HCT116 (cell line): ENCODE results near the gene GCNT2. TPM values are rescaled to one million over a fixed set of nuclear protein-coding genes. Genes with fewer than 3 reads are reported as not detected.

Experiments
- ATAC-seq: fragments of 200-7000 bp; cut with Tn5 transposase; 2 replicates; pipeline ENCODE4 v1.9.1; 2020; ENCODE audit warnings: mild to moderate bottlenecking, moderate library complexity
- BruUV-seq: library from RNA; stranded (reverse); fragments of 400-500 nt; replicated peaks from 2 replicates; lab custom pipeline; 2021; lab: Mats Ljungman, UMichigan
- CTCF ChIA-PET: fragments of 300-600 bp; sonication (Branson Sonifier 250); formaldehyde crosslinking; loops from one replicate; lab custom pipeline; 2021; ENCODE audit warnings: antibody characterized with exemption; lab: Charles Lee
- POLR2A ChIA-PET: fragments of 300-600, 350-600 bp; sonication (Branson Sonifier 250); formaldehyde crosslinking; loops from one replicate; lab custom pipeline; 2021; ENCODE audit warnings: antibody characterized with exemption; lab: Charles Lee
- RAD21 ChIA-PET, 2 experiments: fragments of 300-600 bp; sonication (Branson Sonifier 250); formaldehyde crosslinking; loops; one replicate each; lab custom pipeline; 2023; ENCODE audit warnings: low total read pairs in 2 of 2; ENCODE audit not compliant: uncharacterized antibody in 2 of 2, unreplicated experiment in 2 of 2, low non-redundant PET in 1 of 2; lab: Charles Lee
- DNase-seq: peaks from one replicate; pipeline ENCODE4 v3.0.0-alpha.2; 2010; ENCODE audit warnings: low read depth, low spot score
- H2AFZ ChIP-seq: fragments of 200-600 bp; shearing (Covaris generic), sonication (generic); 2 replicates; pipeline ENCODE4 v1.6.1; 2017; ENCODE audit warnings: low read depth, mixed run types, mixed read lengths, antibody characterized with exemption, low read length; ENCODE audit not compliant: poor library complexity, severe bottlenecking
- H3K27ac ChIP-seq: 2 replicates; pipeline ENCODE4 v1.5.1; 2012; ENCODE audit warnings: low read depth, low read length
- H3K27me3 ChIP-seq: fragments of 200-600 bp; sonication (generic); 2 replicates; pipeline ENCODE4 v1.6.1; 2016; ENCODE audit warnings: mixed run types, low read length, mixed read lengths; ENCODE audit not compliant: insufficient read depth
- H3K36me3 ChIP-seq, 2 experiments: fragments of 200-500 bp in 1 of 2; fragments of 200-600 bp in 1 of 2; sonication (Bioruptor generic) in 1 of 2; sonication (generic) in 1 of 2; 2 replicates each; pipeline versions ENCODE4 v1.5.1 to v1.6.1; 2014 to 2016; ENCODE audit warnings: low read length in 2 of 2, inconsistent platforms in 1 of 2, mixed read lengths in 1 of 2, mixed run types in 1 of 2; ENCODE audit not compliant: insufficient read depth in 2 of 2, control insufficient read depth in 1 of 2
- H3K4me1 ChIP-seq, 2 experiments: fragments of 200-600 bp in 1 of 2; sonication (generic) in 1 of 2; 2 replicates each; pipeline versions ENCODE4 v1.5.1 to v1.6.1; 2012 to 2017; ENCODE audit warnings: low read length in 2 of 2, inconsistent platforms in 1 of 2, mild to moderate bottlenecking in 1 of 2, mixed read lengths in 1 of 2, mixed run types in 1 of 2, moderate library complexity in 1 of 2; ENCODE audit not compliant: insufficient read depth in 2 of 2, control insufficient read depth in 1 of 2
- H3K4me2 ChIP-seq: fragments of 200-600 bp; sonication (generic); 2 replicates; pipeline ENCODE4 v1.6.1; 2017; ENCODE audit warnings: mixed run types, low read length, mixed read lengths
- H3K4me3 ChIP-seq, 2 experiments: fragments of 200-600 bp in 1 of 2; sonication (generic) in 1 of 2; replicated peaks in 1 of 2; 2 replicates each; pipeline ENCODE4 v1.5.1; 2011 to 2016; ENCODE audit warnings: low read length in 2 of 2, control low read depth in 1 of 2, low read depth in 1 of 2, mild to moderate bottlenecking in 1 of 2, mixed read lengths in 1 of 2, mixed run types in 1 of 2
- H3K79me2 ChIP-seq: fragments of 200-600 bp; sonication (generic); 2 replicates; pipeline ENCODE4 v1.6.1; 2017; ENCODE audit warnings: mild to moderate bottlenecking, mixed run types, low read length, moderate library complexity, mixed read lengths; ENCODE audit not compliant: insufficient read depth
- H3K9ac ChIP-seq: fragments of 200-600 bp; sonication (generic); 2 replicates; pipeline ENCODE4 v1.6.1; 2016; ENCODE audit warnings: low read length, mixed read lengths
- H3K9me2 ChIP-seq: fragments of 200-600 bp; sonication (generic), shearing (Covaris generic); 2 replicates; pipeline ENCODE4 v1.6.1; 2017; ENCODE audit warnings: mixed run types, mild to moderate bottlenecking, moderate library complexity; ENCODE audit not compliant: insufficient read depth
- H3K9me3 ChIP-seq, 2 experiments: fragments of 200-500 bp in 1 of 2; fragments of 200-600 bp in 1 of 2; sonication (Bioruptor generic) in 1 of 2; sonication (generic) in 1 of 2; 2 replicates each; pipeline ENCODE4 v1.6.1; 2014 to 2017; ENCODE audit warnings: low read length in 2 of 2, mixed read lengths in 2 of 2, inconsistent platforms in 1 of 2, low read depth in 1 of 2, mild to moderate bottlenecking in 1 of 2, mixed run types in 1 of 2, moderate library complexity in 1 of 2; ENCODE audit not compliant: control insufficient read depth in 1 of 2, insufficient read depth in 1 of 2
- H4K20me1 ChIP-seq: fragments of 200-600 bp; sonication (generic), shearing (Covaris generic); 2 replicates; pipeline ENCODE4 v1.6.1; 2017; ENCODE audit warnings: mixed run types, mild to moderate bottlenecking, moderate library complexity; ENCODE audit not compliant: insufficient read depth
- CBX3 ChIP-seq: IDR thresholded peaks from 2 replicates; pipeline ENCODE4 v1.6.1; 2012; ENCODE audit warnings: low read depth
- CEBPB ChIP-seq: IDR thresholded peaks from 2 replicates; pipeline ENCODE4 v1.6.1; 2012; ENCODE audit warnings: low read depth
- CTCF ChIP-seq, 3 experiments: fragments of 200-600 bp in 1 of 3; sonication (generic) in 1 of 3; IDR thresholded peaks in 2 of 3; conservative IDR thresholded peaks in 1 of 3; 2 replicates each; pipeline ENCODE4 v1.5.1; 2012 to 2017; ENCODE audit warnings: low read depth in 2 of 3, low read length in 2 of 3, antibody characterized with exemption in 1 of 3, borderline replicate concordance in 1 of 3, control low read depth in 1 of 3, mild to moderate bottlenecking in 1 of 3, mixed read lengths in 1 of 3, mixed run types in 1 of 3, moderate library complexity in 1 of 3; ENCODE audit not compliant: insufficient read depth in 1 of 3
- EGR1 ChIP-seq: IDR thresholded peaks from 2 replicates; pipeline ENCODE4 v1.6.1; 2012; ENCODE audit warnings: low read depth
- EZH2phosphoT487 ChIP-seq: fragments of 200-600 bp; IDR thresholded peaks from 2 replicates; pipeline ENCODE4 v1.6.1; 2018; ENCODE audit warnings: antibody characterized with exemption, borderline replicate concordance
- JUND ChIP-seq: IDR thresholded peaks from 2 replicates; pipeline ENCODE4 v1.6.1; 2012
- POLR2A ChIP-seq: IDR thresholded peaks from 2 replicates; pipeline ENCODE4 v1.7.0; 2011; ENCODE audit warnings: borderline replicate concordance; ENCODE audit not compliant: insufficient read depth, insufficient read length; ENCODE audit errors: extremely low read depth
- RAD21 ChIP-seq: IDR thresholded peaks from 2 replicates; pipeline ENCODE4 v1.6.1; 2012; ENCODE audit warnings: low read depth, mild to moderate bottlenecking
- SIN3A ChIP-seq: IDR thresholded peaks from 2 replicates; pipeline ENCODE4 v1.6.1; 2012; ENCODE audit warnings: low read depth
- TCF7L2 ChIP-seq: IDR thresholded peaks from 2 replicates; pipeline ENCODE4 v1.7.0; 2011; ENCODE audit warnings: borderline replicate concordance, inconsistent platforms; ENCODE audit not compliant: insufficient read depth, insufficient read length; ENCODE audit errors: extremely low read depth
- YY1 ChIP-seq: IDR thresholded peaks from 2 replicates; pipeline ENCODE4 v1.6.1; 2011; ENCODE audit warnings: low read length, low read depth, moderate library complexity, mild to moderate bottlenecking; ENCODE audit not compliant: insufficient replicate concordance; ENCODE audit errors: extremely low read depth
- ZFX ChIP-seq: fragments of 450-650 bp; IDR thresholded peaks from 2 replicates; pipeline ENCODE4 v1.6.1; 2017
- ZNF274 ChIP-seq: fragments of 200-500 bp; sonication (Bioruptor generic); IDR thresholded peaks from 2 replicates; pipeline ENCODE4 v1.6.1; 2014; ENCODE audit warnings: mild to moderate bottlenecking, low read depth, low read length, inconsistent platforms
- intact Hi-C: fragments of 100-400 bp; cut with micrococcal nuclease; formaldehyde crosslinking; loops from 2 replicates; pipeline ENCODE4 v1.10.0; 2022
- total RNA-seq: library from RNA; stranded (reverse); gene quantifications from one replicate; pipeline ENCODE4 v1.2.1, GENCODE V29; 2021; ENCODE audit not compliant: unreplicated experiment
- TF ChIP-seq, protein P1 (sequence below): IDR thresholded peaks from 2 replicates; pipeline ENCODE4 v1.6.1; 2012
- TF ChIP-seq, protein P2 (sequence below): IDR thresholded peaks from 2 replicates; pipeline ENCODE4 v1.6.1; 2011; ENCODE audit warnings: mild to moderate bottlenecking, low read length, moderate library complexity; ENCODE audit not compliant: insufficient replicate concordance; ENCODE audit errors: extremely low read depth
- TF ChIP-seq, protein P3 (sequence below): IDR thresholded peaks from 2 replicates; pipeline ENCODE4 v1.6.1; 2012; ENCODE audit warnings: low read depth

GCNT2 gene
- total RNA-seq, 1 experiment from 2014 or later, result 0.74 TPM

GRCh38 chr6:10591422-10592160, 70.4 kb downstream of the GCNT2 start:
- no peak for DNase-seq
- ChIA-PET CTCF (no interaction called here), POLR2A (no interaction called here), RAD21 (no interaction called here)
- H4K20me1 ChIP-seq, result no peaks in the 10 kb centered on the region
- H3K4me3 ChIP-seq, result no peak overlapping the region
- H3K9me3 ChIP-seq, result no peaks in the 10 kb centered on the region
- no peak overlapping the region for H3K4me2 ChIP-seq
- H3K9me2 ChIP-seq, result no peaks in the 10 kb centered on the region
- BruUV-seq, result no TSS peak
- no peak overlapping the region for H3K9ac ChIP-seq
- H3K79me2 ChIP-seq, result no peaks in the 10 kb centered on the region
- H3K27me3 ChIP-seq, result no peaks in the 10 kb centered on the region
- intact Hi-C loops, result no loop called here
- H3K36me3 ChIP-seq, result no peaks in the 10 kb centered on the region
- peaks cover 0 to 4% of the 10 kb centered on the region in 2 experiments; a peak in 1 of 4 replicates for H3K4me1 ChIP-seq
- TF ChIP-seq YY1 (no peak), ZFX (no peak), ZNF274 (no peak), JUND (no peak), TCF7L2 (no peak), POLR2A (no peak), RAD21 (no peak), CBX3 (no peak), SIN3A (no peak), EZH2phosphoT487 (no peak), CEBPB (no peak), CTCF (IDR thresholded peaks at IDR 0.05 in 2 of 3, conservative IDR thresholded peaks at IDR 0.05 in 1 of 3; ENCODE audit: borderline replicate concordance in 1 of 3, insufficient read depth in 1 of 3, low read depth in 2 of 3, low read length in 2 of 3) (no peak), EGR1 (no peak)
- TF ChIP-seq, protein P1, sequence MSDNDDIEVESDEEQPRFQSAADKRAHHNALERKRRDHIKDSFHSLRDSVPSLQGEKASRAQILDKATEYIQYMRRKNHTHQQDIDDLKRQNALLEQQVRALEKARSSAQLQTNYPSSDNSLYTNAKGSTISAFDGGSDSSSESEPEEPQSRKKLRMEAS, result no peak
- TF ChIP-seq, protein P2, sequence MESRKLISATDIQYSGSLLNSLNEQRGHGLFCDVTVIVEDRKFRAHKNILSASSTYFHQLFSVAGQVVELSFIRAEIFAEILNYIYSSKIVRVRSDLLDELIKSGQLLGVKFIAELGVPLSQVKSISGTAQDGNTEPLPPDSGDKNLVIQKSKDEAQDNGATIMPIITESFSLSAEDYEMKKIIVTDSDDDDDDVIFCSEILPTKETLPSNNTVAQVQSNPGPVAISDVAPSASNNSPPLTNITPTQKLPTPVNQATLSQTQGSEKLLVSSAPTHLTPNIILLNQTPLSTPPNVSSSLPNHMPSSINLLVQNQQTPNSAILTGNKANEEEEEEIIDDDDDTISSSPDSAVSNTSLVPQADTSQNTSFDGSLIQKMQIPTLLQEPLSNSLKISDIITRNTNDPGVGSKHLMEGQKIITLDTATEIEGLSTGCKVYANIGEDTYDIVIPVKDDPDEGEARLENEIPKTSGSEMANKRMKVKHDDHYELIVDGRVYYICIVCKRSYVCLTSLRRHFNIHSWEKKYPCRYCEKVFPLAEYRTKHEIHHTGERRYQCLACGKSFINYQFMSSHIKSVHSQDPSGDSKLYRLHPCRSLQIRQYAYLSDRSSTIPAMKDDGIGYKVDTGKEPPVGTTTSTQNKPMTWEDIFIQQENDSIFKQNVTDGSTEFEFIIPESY, result no peak
- TF ChIP-seq, protein P3, sequence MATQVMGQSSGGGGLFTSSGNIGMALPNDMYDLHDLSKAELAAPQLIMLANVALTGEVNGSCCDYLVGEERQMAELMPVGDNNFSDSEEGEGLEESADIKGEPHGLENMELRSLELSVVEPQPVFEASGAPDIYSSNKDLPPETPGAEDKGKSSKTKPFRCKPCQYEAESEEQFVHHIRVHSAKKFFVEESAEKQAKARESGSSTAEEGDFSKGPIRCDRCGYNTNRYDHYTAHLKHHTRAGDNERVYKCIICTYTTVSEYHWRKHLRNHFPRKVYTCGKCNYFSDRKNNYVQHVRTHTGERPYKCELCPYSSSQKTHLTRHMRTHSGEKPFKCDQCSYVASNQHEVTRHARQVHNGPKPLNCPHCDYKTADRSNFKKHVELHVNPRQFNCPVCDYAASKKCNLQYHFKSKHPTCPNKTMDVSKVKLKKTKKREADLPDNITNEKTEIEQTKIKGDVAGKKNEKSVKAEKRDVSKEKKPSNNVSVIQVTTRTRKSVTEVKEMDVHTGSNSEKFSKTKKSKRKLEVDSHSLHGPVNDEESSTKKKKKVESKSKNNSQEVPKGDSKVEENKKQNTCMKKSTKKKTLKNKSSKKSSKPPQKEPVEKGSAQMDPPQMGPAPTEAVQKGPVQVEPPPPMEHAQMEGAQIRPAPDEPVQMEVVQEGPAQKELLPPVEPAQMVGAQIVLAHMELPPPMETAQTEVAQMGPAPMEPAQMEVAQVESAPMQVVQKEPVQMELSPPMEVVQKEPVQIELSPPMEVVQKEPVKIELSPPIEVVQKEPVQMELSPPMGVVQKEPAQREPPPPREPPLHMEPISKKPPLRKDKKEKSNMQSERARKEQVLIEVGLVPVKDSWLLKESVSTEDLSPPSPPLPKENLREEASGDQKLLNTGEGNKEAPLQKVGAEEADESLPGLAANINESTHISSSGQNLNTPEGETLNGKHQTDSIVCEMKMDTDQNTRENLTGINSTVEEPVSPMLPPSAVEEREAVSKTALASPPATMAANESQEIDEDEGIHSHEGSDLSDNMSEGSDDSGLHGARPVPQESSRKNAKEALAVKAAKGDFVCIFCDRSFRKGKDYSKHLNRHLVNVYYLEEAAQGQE, result no peak
- no peak overlapping the region for H3K27ac ChIP-seq
- ATAC-seq, result no peak
- H2AFZ ChIP-seq, result no peak overlapping the region
